GM18520 (cell line): ENCODE data around the gene ASIC4.

Experiments used
- ATAC-seq: cut with Tn5 transposase; IDR thresholded peaks from one replicate; pipeline ENCODE4 v1.9.1; 2021; ENCODE audit not compliant: unreplicated experiment

Gene ASIC4, protein sequence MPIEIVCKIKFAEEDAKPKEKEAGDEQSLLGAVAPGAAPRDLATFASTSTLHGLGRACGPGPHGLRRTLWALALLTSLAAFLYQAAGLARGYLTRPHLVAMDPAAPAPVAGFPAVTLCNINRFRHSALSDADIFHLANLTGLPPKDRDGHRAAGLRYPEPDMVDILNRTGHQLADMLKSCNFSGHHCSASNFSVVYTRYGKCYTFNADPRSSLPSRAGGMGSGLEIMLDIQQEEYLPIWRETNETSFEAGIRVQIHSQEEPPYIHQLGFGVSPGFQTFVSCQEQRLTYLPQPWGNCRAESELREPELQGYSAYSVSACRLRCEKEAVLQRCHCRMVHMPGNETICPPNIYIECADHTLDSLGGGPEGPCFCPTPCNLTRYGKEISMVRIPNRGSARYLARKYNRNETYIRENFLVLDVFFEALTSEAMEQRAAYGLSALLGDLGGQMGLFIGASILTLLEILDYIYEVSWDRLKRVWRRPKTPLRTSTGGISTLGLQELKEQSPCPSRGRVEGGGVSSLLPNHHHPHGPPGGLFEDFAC

GRCh38 chr2:219514196-219514761 is at the start of gene ASIC4:
Gene ASIC4 (plus strand): TSS chr2:219514482. CDS start chr2:219514725, 243 bp downstream.
- ATAC-seq, result no peak

- ATAC-seq, result no peak
Observed at GRCh38 chr2:219465659-219466561, 48.4 kb upstream of the ASIC4 start.

DNA sequence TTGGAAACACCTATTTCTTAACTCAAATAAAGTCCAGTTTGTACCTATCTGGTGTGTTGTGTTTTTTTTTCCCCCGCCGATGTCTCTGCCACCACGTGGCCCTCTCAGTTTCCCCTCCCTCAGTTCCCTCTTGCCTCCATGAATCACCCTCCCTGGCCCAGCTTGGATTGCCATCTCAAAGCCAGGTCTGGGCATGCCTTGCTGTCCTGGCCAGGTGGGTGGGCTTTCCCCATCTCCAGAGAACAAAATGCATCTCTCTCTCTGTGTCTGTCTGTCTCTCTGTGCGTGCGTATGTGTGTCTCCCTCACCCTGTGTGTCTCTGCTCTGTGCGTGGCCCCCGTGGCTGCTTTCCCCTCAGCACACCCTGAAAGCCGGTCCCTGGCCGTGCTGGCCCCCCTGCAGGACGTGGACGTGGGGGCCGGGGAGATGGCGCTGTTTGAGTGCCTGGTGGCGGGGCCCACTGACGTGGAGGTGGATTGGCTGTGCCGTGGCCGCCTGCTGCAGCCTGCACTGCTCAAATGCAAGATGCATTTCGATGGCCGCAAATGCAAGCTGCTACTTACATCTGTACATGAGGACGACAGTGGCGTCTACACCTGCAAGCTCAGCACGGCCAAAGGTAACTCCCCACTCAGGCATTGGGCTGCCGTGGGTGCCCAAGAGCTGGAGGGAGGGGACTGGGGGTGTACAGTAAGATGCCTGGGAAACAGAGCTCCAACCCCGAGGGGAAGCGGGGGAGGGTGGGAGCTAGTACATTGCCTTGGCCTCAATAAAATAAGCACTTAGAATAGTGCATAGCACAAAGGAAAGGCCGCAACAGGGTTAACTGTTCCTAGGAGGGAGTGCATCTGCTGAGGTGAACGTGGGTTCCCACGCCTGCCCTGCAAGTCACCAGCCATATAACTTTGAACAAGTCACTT is 47.2 kb upstream of the ASIC4 start:
- no peak for ATAC-seq

GRCh38 chr2:219467736-219468075 is 46.6 kb upstream of the ASIC4 start:
- no peak for ATAC-seq

DNA sequence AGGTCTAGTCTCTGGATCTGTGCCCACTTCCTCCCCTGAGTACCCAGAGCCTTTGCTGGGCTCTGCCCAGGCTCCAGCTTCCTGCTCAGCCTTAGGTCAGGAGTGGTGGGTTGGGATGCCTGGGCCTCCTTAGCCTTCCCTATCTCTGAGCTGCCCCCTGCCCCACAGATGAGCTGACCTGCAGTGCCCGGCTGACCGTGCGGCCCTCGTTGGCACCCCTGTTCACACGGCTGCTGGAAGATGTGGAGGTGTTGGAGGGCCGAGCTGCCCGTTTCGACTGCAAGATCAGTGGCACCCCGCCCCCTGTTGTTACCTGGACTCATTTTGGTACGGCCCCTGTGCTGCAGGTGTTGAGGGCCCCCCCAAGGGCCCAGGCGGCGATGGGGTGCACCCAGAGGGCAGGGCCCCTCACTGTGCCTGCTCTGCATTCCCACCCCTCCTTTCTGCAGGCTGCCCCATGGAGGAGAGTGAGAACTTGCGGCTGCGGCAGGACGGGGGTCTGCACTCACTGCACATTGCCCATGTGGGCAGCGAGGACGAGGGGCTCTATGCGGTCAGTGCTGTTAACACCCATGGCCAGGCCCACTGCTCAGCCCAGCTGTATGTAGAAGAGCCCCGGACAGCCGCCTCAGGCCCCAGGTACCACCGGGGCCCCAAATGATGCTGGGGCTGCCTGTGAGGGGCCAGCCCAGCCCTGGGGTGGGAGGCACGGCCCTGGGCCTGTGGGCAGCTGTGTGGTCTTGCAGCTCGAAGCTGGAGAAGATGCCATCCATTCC is 45.7 kb upstream of the ASIC4 start:
- no peak for ATAC-seq

DNA sequence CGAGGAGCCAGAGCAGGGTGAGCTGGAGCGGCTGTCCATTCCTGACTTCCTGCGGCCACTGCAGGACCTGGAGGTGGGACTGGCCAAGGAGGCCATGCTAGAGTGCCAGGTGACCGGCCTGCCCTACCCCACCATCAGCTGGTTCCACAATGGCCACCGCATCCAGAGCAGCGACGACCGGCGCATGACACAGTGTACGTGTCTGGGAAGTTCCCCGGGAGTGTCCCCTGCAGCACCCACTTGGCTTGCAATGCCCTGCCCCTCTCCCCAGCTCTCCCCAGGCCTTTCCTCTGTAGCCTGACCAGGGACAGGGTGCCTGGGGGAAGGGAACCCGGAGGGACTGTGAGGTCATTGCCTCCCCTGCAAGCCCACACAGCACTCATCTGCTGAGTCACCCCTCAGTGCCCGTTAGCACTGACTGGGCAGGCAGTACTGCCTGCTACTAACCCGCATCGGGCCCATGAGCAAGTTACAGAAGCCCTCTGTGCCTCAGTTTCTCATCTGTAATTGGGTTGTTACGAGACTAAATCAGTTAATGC is 45.0 kb upstream of the ASIC4 start:
- ATAC-seq, result no peak

- ATAC-seq, result no peak
Observed at GRCh38 chr2:219470429-219470828, 43.9 kb upstream of the ASIC4 start.

GRCh38 chr2:219471476-219472371 is 42.6 kb upstream of the ASIC4 start:
- ATAC-seq, result no peak

- ATAC-seq, result no peak
Observed at GRCh38 chr2:219472629-219473187, 41.6 kb upstream of the ASIC4 start.

- ATAC-seq, result no peak
Observed at GRCh38 chr2:219473511-219473910, 40.8 kb upstream of the ASIC4 start.

- ATAC-seq, result no peak
Observed at GRCh38 chr2:219474285-219475060, 39.8 kb upstream of the ASIC4 start.

- no peak for ATAC-seq
Observed at GRCh38 chr2:219475278-219475677, 39.0 kb upstream of the ASIC4 start.

GRCh38 chr2:219475697-219476651 is 38.3 kb upstream of the ASIC4 start:
- ATAC-seq, result no peak

DNA sequence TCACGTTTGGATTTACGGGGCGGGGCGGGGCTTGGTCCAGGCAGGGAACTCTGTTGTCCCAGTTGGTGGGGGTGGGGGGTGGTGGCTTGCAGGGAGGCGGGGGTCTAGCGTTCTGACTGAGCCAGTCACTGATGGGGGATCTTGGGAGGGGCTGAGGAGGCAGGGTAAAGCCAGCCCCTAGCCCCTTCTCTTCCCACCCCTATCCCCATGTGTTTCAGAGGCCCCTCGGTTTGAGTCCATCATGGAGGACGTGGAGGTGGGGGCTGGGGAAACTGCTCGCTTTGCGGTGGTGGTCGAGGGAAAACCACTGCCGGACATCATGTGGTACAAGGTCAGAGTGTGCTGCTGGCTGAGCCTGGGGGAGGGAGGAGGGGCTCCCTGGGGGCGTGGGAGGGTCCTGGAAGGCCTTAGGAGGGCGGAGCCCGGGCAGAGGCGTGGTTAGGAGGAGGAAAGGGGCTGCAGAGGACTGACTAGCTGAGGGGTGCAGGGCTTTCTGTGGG is 37.6 kb upstream of the ASIC4 start:
- ATAC-seq, result no peak

GRCh38 chr2:219477179-219477578 is 37.1 kb upstream of the ASIC4 start:
- no peak for ATAC-seq

DNA sequence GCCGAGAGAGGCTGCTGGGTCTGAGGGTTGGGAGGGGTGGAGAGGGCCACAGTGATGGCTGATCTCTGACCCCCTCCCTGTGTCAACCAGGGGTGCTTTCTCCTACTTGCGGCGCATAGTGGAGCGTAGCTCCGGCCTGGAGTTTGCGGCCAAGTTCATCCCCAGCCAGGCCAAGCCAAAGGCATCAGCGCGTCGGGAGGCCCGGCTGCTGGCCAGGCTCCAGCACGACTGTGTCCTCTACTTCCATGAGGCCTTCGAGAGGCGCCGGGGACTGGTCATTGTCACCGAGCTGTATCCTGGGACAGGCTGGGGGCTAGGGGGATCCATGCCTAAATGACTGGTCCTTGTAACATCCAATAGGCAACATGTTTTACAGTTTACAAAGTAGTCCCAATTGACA is 36.5 kb upstream of the ASIC4 start:
- no peak for ATAC-seq
